Measurements from ENCODE around the gene LUC7L.
"Not testable (repeated sequence)": the region's sequence is repeated elsewhere in the genome, so short reads cannot be mapped to it uniquely, and the experiment has no call there.

LUC7L gene

GRCh38 chr16:228151-228851 is 948 bp downstream of the LUC7L start:
- TF ChIP-seq CTCF (conservative IDR thresholded peaks at IDR 0.05; ENCODE audit: low read depth, low read length), result no peak
- DNase-seq (ENCODE audit: low read depth), result peak; percentile 35
- H3K4me3 ChIP-seq (ENCODE audit: low read depth, low read length), result peak overlapping the region; percentile 99

GRCh38 chr16:220021-220420 is 9.2 kb downstream of the LUC7L start:
- no peak for TF ChIP-seq CTCF (conservative IDR thresholded peaks at IDR 0.05; ENCODE audit: low read depth, low read length)
- H3K4me3 ChIP-seq (ENCODE audit: low read depth, low read length), result no peak overlapping the region
- no peak for DNase-seq (ENCODE audit: low read depth)

GRCh38 chr16:212999-213398 is 16.2 kb downstream of the LUC7L start:
- no peak overlapping the region for H3K4me3 ChIP-seq (ENCODE audit: low read depth, low read length)
- peak; percentile 16 for DNase-seq (ENCODE audit: low read depth)
- no peak for TF ChIP-seq CTCF (conservative IDR thresholded peaks at IDR 0.05; ENCODE audit: low read depth, low read length)

- DNase-seq (ENCODE audit: low read depth); H3K4me3 ChIP-seq (ENCODE audit: low read depth, low read length): not testable (repeated sequence)
Observed at GRCh38 chr16:211631-212180, 17.5 kb downstream of the LUC7L start.

GRCh38 chr16:209359-209758 is 19.9 kb downstream of the LUC7L start:
- H3K4me3 ChIP-seq (ENCODE audit: low read depth, low read length); DNase-seq (ENCODE audit: low read depth): not testable (repeated sequence)

- H3K4me3 ChIP-seq (ENCODE audit: low read depth, low read length); DNase-seq (ENCODE audit: low read depth): not testable (repeated sequence)
Observed at GRCh38 chr16:204046-204445, 25.2 kb downstream of the LUC7L start.

GRCh38 chr16:203246-203645 is 26.0 kb downstream of the LUC7L start:
- TF ChIP-seq CTCF (conservative IDR thresholded peaks at IDR 0.05; ENCODE audit: low read depth, low read length), result no peak
- DNase-seq (ENCODE audit: low read depth), result no peak

GRCh38 chr16:200388-200787 is 28.9 kb downstream of the LUC7L start:
- no peak overlapping the region for H3K4me3 ChIP-seq (ENCODE audit: low read depth, low read length)
- DNase-seq (ENCODE audit: low read depth), result peak; percentile 75
- no peak for TF ChIP-seq CTCF (conservative IDR thresholded peaks at IDR 0.05; ENCODE audit: low read depth, low read length)

More at GRCh38 chr16:203246-203645, 26.0 kb downstream of the LUC7L start:
- H3K4me3 ChIP-seq (ENCODE audit: low read depth, low read length), result no peak overlapping the region
